ENCODE measurements around the gene NOL12.
"Not testable (repeated sequence)": the region's sequence is repeated elsewhere in the genome, so short reads cannot be mapped to it uniquely, and the experiment has no call there.

NOL12 gene

GRCh38 chr22:37686002-37686982 lies at the start of gene NOL12:
Gene NOL12 (plus strand): TSS chr22:37686343. CDS start chr22:37686393, 50 bp downstream.
- DNase-seq (ENCODE audit: low read depth) = no peak

GRCh38 chr22:37636949-37637273 lies 49.2 kb upstream of the NOL12 start:
- no peak for DNase-seq (ENCODE audit: low read depth)

- DNase-seq (ENCODE audit: low read depth) = no peak
Measured at GRCh38 chr22:37638391-37639069, 47.6 kb upstream of the NOL12 start.

- DNase-seq (ENCODE audit: low read depth) = no peak
Measured at GRCh38 chr22:37639070-37639760, 46.9 kb upstream of the NOL12 start, which contains the start of gene SH3BP1. Gene SH3BP1 (plus strand): TSS chr22:37639669. CDS start chr22:37639788, 119 bp downstream.

- DNase-seq (ENCODE audit: low read depth) = no peak
Measured at GRCh38 chr22:37639771-37640590, 46.2 kb upstream of the NOL12 start.

GRCh38 chr22:37640591-37641560 lies 45.3 kb upstream of the NOL12 start:
- no peak for DNase-seq (ENCODE audit: low read depth)

- no peak for DNase-seq (ENCODE audit: low read depth)
Measured at GRCh38 chr22:37641561-37641949, 44.6 kb upstream of the NOL12 start.

GRCh38 chr22:37643225-37643847 lies 42.8 kb upstream of the NOL12 start:
- DNase-seq (ENCODE audit: low read depth) = no peak

- no peak for DNase-seq (ENCODE audit: low read depth)
Measured at GRCh38 chr22:37647317-37647716, 38.8 kb upstream of the NOL12 start.

GRCh38 chr22:37647928-37648327 lies 38.2 kb upstream of the NOL12 start:
- DNase-seq (ENCODE audit: low read depth) = no peak

- DNase-seq (ENCODE audit: low read depth) = no peak
Measured at GRCh38 chr22:37650463-37651136, 35.5 kb upstream of the NOL12 start.

GRCh38 chr22:37654563-37655251 lies 31.4 kb upstream of the NOL12 start:
- DNase-seq (ENCODE audit: low read depth) = no peak

GRCh38 chr22:37655252-37655563 lies 30.9 kb upstream of the NOL12 start:
- no peak for DNase-seq (ENCODE audit: low read depth)

- not testable (repeated sequence) for DNase-seq (ENCODE audit: low read depth)
Measured at GRCh38 chr22:37656583-37656982, 29.6 kb upstream of the NOL12 start.

- DNase-seq (ENCODE audit: low read depth) = no peak
Measured at GRCh38 chr22:37657590-37658132, 28.5 kb upstream of the NOL12 start.

GRCh38 chr22:37658133-37659065 lies 27.7 kb upstream of the NOL12 start, which contains the start of gene PDXP:
Gene PDXP (plus strand): TSS chr22:37658723. CDS start chr22:37658783, 60 bp downstream.
- DNase-seq (ENCODE audit: low read depth) = peak; percentile 100

Measured in non-pigmented ciliary epithelial cell (primary cell).